ENCODE data around the gene TCAF1.
"Not testable (repeated sequence)": the region's sequence is repeated elsewhere in the genome, so short reads cannot be mapped to it uniquely, and the experiment has no call there.

DNA sequence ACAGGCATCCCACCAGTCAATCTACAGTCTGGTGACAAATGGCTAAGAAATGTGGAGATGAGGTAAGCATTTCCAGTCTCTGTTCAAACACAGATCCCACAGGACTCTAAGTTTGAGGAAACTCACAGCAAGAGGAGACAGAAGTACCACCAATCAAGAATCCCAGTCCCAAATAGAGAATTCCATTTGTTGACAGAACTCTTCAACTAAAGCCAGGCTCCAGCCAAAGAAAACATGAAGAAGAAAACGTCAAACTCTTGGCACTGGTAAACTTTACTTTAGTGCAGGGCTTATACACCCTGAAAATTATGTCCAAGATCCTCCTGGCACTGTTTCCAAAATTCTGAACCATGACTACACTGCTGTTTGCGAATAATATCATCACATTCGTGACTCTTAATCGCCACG, 95.3 kb downstream of the TCAF1 start:
- not testable (repeated sequence) for TF ChIP-seq POLR2A, EP300 (IDR thresholded peaks at IDR 0.05)
- TF ChIP-seq, protein P1, sequence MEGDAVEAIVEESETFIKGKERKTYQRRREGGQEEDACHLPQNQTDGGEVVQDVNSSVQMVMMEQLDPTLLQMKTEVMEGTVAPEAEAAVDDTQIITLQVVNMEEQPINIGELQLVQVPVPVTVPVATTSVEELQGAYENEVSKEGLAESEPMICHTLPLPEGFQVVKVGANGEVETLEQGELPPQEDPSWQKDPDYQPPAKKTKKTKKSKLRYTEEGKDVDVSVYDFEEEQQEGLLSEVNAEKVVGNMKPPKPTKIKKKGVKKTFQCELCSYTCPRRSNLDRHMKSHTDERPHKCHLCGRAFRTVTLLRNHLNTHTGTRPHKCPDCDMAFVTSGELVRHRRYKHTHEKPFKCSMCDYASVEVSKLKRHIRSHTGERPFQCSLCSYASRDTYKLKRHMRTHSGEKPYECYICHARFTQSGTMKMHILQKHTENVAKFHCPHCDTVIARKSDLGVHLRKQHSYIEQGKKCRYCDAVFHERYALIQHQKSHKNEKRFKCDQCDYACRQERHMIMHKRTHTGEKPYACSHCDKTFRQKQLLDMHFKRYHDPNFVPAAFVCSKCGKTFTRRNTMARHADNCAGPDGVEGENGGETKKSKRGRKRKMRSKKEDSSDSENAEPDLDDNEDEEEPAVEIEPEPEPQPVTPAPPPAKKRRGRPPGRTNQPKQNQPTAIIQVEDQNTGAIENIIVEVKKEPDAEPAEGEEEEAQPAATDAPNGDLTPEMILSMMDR (IDR thresholded peaks at IDR 0.05): not testable (repeated sequence)

Data from ovary (tissue), 3 donors.